GM18498 (cell line): ENCODE results near the gene DTX3.
A peak's percentile ranks its signal among the peaks of the same experiment; 100 is the strongest.
"Not testable (repeated sequence)": the region's sequence is repeated elsewhere in the genome, so short reads cannot be mapped to it uniquely, and the experiment has no call there.

Experiments
- ATAC-seq: cut with Tn5 transposase; IDR thresholded peaks from one replicate; pipeline ENCODE4 v1.9.1; 2021; ENCODE audit warnings: mild to moderate bottlenecking, moderate library complexity; ENCODE audit not compliant: unreplicated experiment

The DTX3 gene

GRCh38 chr12:57631566-57632072, 27.0 kb downstream of the DTX3 start:
- ATAC-seq = no peak

- ATAC-seq = no peak
Observed at GRCh38 chr12:57632073-57632957, 27.7 kb downstream of the DTX3 start.

GRCh38 chr12:57632958-57633840, 28.6 kb downstream of the DTX3 start, which contains the start of gene B4GALNT1:
TSS of gene B4GALNT1 (minus strand) at chr12:57633201. CDS start at chr12:57632132, 1,069 bp downstream.
- ATAC-seq = peak; percentile 79

GRCh38 chr12:57636731-57637130, 32.1 kb downstream of the DTX3 start:
- not testable (repeated sequence) for ATAC-seq

- ATAC-seq = no peak
Observed at GRCh38 chr12:57637364-57637763, 32.7 kb downstream of the DTX3 start.

- no peak for ATAC-seq
Observed at GRCh38 chr12:57638096-57638495, 33.5 kb downstream of the DTX3 start.

- no peak for ATAC-seq
Observed at GRCh38 chr12:57640175-57641042, 35.8 kb downstream of the DTX3 start.

- no peak for ATAC-seq
Observed at GRCh38 chr12:57641699-57642442, 37.2 kb downstream of the DTX3 start.

- ATAC-seq = not testable (repeated sequence)
Observed at GRCh38 chr12:57645990-57646658, 41.5 kb downstream of the DTX3 start.

GRCh38 chr12:57646659-57647049, 42.0 kb downstream of the DTX3 start:
- ATAC-seq = not testable (repeated sequence)

GRCh38 chr12:57654042-57654441, 49.4 kb downstream of the DTX3 start:
- no peak for ATAC-seq

GRCh38 chr12:57655541-57656240, 51.1 kb downstream of the DTX3 start:
- no peak for ATAC-seq

- ATAC-seq = not testable (repeated sequence)
Observed at GRCh38 chr12:57656408-57656807, 51.8 kb downstream of the DTX3 start.

GRCh38 chr12:57657744-57658143, 53.1 kb downstream of the DTX3 start:
- no peak for ATAC-seq

GRCh38 chr12:57658890-57659289, 54.3 kb downstream of the DTX3 start:
- ATAC-seq = no peak
